HG03432 (cell line): Measurements from ENCODE around the gene GSTM3.
"Not testable (repeated sequence)": the region's sequence is repeated elsewhere in the genome, so short reads cannot be mapped to it uniquely, and the experiment has no call there.

ENCODE experiments used
- ATAC-seq: cut with Tn5 transposase; IDR thresholded peaks from one replicate; pipeline ENCODE4 v1.9.1; 2021; ENCODE audit warnings: mild to moderate bottlenecking, moderate library complexity; ENCODE audit not compliant: unreplicated experiment

GSTM3 gene

DNA sequence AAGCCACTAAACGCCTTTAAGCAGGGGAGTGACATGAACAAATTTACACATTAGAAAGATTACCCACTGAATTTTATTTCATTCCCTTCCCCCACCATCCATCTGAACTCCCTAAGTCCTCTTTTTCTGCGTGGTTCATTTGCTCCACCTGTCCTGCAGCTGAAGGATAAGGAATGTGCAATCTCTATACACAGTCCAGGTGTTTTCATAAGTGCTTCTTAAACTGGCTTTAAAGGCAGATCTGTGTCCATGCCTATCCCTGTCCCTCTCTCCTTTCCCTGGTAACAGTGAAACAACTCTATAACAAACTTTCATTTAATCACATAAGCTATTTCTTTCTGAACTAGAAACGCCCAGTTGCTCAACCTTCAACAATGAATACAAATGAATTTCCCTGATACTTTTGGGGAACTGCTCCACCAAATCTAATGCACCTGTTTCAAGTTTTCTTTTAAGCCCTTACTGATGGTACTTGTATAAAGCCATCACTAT is 8.4 kb downstream of the GSTM3 start:
- ATAC-seq, result no peak

DNA sequence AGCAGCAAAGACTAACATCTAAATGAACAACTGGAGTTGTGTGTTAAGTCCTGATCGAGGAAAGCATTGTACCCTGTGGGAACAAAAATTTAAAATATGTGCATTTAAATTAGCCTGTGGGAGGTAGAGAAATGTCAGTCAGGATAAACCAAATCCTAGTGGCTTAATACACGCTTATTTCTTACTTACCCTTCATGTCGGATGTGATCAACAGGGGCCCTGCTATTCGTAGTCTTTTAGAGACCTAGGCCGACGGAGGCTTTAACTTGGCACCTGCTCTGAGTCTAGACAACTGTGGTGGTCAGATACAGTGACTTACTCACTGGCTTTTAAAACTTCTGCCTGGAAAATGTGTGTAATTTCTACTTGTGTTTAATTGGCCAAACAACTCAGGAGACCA is 10.2 kb downstream of the GSTM3 start:
- no peak for ATAC-seq

DNA sequence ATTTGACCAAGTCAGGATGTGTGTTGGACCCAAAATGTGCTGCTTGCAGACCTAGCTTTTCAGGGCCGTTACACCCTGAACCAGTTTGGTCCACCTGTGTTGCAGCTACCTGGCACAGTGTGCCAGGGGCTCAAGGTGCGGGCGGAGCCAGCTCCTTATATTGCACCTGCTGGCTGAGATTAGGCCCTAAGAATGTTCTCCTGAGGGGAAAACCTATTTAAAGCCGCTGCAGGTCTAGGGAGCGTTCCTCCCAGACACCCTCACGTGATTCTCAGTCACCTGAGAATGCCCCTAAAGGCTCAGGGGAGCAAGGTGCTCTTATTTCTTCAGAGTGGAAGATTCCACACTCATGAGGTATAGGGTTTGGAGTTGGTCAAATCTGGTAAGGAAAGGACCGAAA is 12.0 kb downstream of the GSTM3 start:
- no peak for ATAC-seq

DNA sequence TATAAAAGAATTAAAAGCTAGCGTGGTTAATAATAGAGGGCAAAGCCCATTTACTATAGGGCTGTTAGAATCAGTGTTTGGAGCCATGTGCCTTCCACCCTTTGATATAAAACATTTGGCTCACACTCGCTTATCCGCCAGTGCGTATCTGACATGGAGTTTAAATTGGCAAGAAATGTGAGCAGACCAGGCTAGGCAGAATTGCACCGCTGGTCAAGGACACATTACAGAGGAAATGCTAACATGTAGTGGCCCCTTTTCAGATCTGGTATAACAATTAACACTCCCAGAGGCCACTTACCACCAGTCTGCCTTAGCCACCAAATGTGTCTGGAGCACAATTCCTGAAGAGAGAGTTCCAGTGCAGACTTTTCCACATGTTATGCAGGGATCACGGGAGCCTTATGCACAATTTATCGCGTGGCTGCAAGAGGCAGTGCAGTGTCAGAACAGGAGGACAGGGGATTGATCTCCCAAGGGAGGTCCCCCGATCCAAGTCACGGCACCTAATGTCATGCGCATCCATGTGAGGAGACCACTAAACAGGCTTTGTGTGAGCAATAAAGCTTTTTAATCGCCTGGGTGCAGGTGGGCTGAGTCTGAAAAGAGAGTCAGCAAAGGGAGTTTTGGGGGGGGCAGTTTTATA is 14.0 kb downstream of the GSTM3 start:
- no peak for ATAC-seq

DNA sequence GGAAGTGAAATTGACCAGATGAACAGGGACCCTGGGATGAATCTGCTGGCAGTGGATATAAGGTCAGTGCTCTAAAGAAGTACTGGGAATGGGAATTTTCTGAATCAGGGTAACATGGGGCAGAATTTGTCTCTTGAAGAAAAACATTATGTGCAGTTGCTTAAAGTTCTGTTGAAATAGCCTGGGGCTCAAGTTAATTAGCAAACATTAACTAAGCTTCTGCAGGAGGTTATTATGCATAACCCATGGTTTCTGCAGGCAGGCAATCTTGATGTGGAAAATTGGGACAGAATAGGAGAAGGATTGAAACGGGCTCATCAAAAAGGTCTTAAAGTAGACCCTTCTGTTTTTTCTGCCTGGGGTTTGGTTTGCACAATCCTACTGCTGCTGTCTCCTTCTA is 14.8 kb downstream of the GSTM3 start:
- ATAC-seq, result no peak

DNA sequence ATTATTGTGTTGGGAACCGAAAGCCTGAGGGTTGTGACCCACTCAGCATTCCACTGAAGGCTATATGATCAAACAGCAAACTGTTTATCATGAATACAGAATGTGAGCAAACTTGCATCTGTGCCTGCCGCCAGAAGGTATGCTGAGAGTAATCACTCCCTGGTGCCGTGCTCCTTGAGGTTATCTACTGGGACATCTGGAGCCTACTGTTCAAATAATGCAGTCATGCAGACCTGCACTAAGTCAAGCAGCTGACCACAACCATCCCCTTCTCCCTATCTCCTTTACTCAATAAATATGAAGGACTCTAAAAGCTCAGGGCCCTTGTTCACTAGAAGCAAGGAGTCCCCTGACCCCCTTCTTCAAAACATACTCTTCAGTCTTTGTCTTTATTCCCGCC is 15.3 kb downstream of the GSTM3 start:
- no peak for ATAC-seq

DNA sequence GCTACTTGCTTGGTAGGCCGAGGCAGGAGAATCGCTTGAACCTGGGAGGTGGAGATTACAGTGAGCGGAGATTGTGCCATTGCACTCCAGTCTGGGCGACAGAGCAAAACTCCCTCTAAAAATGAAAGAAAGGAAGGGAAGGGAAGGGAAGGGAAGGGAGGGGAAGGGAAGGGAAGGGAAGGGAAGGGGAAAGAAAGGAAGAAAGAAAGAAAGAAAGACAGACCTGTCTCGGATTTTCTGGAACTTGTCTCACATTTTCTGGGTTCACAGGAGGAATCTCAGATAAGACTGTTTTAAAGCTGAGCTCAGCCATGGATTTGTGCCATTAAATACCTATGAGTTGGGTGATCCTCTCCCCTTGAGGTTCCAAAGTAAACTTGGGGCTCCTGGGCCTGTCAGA is 15.9 kb downstream of the GSTM3 start:
- no peak for ATAC-seq

DNA sequence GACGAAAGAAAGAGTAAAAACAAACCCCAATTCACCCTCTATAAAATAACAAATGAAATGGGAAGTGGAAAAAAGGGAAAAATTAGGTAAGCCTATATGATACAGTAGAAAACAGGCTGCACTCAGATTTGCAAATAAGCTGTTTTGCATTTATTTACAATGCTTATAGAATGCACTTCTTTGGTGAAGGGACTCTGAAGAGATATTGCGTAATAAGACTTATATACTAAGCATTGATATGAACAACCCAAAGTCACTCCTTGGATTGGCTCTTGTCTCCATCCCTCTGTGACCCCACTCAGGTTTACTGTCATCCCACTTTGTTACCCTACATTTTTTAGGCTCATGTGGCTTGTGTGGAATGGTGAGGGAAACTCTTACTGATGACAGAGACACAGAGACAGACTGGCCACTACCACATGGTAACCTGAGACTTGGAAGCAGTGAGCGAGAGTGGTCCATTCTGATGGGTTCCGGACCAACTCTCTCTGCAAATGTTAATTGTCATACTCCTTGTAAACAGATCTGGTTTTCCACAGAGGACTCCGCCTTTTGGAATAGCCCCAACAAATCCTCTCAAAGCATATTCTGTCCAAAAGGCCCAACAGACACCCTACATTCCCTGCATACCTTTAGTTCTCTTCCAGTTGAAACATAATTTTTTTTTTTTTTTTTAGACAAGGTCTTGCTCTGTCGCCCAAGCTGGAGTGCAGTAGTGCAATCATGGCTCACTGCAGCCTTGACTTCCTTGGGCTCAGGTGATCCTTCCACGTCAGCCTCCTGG is 17.7 kb downstream of the GSTM3 start:
- no peak for ATAC-seq

DNA sequence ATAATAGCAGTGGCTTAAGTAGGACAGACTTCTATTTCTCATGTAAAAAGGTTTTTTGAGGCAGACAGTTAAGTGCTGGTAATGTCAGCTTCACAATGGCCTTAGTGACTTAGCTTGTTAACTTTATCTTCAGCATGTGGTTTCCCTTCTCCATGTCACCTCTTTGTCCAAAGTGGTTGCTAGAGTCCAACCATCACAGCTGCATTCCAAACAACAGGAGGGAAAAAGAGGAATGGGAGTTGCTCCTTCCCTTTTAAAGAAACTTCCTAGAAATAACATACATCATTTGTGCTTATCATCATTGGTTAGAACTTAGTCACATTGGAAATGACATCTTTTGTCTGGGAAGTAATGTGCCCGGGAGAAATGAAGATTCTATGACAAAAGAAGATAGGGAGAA is 18.9 kb downstream of the GSTM3 start:
- ATAC-seq, result no peak

DNA sequence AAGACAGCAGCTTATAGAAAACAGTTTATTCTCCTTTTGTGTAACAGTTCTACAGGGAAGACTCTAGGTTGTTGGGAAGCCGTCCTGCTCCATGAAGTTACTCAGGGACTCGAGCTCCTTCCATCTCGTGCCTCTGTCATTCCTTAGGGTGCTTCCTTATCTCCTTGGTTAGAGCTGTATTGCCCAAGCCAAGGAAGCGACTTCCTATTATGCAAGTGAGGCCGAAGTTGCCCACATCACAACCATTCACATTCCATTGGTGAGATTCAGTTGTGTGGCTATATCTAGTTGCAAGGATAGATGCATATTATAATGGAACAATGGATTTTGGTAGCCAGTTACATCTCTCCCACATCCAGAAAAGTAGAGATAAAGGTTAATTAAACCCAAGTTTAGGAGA is 19.8 kb downstream of the GSTM3 start:
- no peak for ATAC-seq

DNA sequence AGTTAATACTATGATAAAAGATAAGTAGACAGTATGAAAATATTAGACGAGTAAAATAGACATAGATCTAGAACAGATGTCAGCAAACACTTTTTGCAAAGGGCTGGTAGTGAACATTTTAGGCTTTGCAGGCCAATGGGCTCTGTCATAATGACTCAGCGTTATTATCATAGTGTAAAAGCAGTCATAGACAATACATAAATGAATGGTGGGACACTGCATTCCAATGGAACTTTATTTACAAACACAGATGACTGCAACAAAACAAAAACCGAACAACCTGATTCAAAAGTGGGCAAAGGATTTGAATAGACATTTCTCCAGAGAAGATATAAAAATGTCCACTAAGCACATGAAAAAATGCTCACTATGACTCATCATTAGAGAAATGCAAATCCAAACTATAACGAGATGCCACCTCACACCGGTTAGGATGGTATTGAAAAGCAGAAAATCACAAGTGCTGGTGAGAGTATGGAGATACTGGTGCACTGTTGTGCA is 21.5 kb downstream of the GSTM3 start:
- peak; percentile 62 for ATAC-seq

DNA sequence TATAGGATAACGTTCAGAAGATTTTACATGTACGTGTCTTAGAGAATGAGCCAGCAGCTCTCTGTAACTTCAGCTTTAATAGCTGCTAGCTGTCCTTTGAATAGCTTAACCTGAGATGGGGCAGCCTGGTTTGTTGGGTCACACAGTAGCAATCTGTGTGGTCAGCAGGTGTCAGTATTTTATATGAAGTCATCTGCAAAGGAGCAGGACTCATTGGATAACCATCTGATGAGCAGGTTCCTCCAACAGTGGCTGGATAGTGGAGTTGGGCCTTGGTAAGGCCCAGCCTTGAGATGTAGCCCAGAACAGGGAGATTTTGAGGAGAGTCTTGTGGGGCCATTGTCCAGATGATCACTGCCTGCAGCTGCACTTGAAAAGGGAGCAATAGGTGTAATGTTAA is 22.3 kb downstream of the GSTM3 start:
- ATAC-seq, result no peak

DNA sequence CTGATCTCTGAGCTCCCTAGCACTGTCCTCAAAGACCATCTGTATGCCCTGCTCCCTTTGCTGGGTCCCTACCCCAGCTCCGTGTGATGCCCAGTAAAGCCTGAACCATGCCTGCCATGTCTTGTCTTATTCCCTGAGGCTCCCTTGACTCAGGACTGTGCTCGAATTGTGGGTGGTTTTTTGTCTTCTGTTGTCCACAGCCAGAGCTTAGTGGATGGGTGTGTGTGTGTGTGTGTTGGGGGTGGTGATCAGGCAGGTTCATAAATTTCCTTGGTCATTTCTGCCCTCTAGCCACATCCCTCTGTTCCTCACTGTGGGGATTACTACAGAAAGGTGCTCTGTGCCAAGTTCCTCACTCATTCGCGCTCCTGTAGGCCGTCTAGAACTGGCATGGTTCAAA is 23.1 kb downstream of the GSTM3 start:
- no peak for ATAC-seq

DNA sequence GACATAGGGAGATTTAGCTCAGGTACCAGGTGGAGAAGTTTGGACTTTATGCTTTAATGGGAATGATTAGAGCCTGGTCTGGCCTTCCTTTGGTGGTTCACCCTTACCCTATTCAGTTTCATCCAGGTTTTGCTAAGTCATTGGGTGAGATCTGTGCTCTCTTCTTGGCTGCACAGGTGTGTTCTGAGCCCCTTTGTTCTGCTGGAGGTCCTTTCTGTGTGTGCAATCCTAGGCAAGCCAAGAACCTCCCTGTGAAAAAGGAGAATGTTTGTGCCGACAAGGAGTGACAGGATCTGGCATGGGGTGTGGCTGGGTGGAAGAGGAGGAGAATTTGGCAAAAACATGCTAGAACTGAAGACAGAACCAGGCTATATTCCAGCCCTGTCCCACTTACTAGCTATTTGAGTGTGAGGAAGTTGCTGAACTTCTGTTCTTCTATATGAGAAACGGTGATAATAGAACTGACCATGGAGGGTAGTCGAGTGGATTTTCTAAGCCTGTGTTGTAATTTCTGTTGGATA is 24.2 kb downstream of the GSTM3 start:
- ATAC-seq, result no peak

DNA sequence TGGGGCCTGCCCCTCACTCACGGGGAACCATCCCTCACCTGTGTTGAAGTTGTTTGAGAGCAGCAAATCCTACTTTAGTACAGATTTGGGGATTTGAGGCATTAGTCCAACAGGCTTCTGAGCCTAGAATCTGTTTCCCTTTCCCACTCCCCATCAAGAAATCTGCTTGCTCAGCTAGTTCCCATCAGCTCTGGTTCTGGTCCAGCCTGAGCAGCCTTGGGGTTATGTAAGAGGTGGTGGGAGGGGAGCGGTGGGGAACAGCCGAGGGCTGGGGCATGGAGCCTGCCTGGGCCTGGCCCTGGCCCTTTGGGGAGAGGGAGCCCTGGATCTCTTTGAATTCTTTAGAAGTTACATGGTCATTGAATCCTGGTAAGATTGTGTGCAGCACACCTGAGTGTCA is 24.7 kb downstream of the GSTM3 start:
- ATAC-seq, result no peak

DNA sequence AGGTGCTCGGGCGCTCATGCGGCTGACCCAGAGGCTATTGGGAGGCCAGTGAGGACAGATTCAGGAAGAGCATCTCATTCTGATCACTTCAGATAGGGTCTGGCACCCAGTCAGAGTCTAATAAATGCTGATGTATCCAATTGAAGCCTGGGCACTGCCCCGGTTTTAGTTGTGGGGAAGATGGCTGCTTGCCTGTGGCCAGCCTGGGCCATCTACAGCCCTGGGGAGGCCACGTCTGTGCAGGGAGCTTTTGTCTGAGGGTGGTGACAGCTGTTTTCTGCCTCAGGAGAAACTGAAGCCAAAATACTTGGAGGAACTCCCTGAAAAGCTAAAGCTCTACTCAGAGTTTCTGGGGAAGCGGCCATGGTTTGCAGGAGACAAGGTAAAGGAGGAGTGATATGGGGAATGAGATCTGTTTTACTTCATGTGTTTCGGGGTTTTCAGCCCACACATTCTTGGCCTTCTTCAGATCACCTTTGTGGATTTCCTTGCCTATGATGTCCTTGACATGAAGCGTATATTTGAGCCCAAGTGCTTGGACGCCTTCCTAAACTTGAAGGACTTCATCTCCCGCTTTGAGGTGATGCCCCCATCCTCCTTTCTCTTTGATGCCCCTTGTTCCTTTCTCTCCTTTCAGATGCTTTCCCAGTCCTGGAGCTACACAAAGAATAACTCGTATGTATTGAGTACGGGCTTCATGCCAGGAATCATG is 26.0 kb downstream of the GSTM3 start:
- ATAC-seq, result no peak

DNA sequence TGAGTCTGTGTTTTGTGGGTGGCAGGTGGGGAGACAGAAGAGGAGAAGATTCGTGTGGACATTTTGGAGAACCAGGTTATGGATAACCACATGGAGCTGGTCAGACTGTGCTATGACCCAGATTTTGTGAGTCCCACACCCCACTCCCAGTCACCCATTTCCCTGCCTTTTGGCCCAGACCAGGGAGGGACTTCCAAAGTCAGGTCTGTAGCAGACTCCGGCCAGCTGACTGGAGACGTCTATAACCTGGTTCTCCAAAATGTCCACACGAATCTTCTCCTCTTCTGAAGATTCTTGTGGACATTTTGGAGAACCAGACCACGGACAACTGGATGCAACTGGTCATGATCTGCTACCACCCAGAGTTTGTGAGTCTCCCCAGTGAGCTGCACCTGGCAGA is 27.2 kb downstream of the GSTM3 start:
- ATAC-seq, result no peak

DNA sequence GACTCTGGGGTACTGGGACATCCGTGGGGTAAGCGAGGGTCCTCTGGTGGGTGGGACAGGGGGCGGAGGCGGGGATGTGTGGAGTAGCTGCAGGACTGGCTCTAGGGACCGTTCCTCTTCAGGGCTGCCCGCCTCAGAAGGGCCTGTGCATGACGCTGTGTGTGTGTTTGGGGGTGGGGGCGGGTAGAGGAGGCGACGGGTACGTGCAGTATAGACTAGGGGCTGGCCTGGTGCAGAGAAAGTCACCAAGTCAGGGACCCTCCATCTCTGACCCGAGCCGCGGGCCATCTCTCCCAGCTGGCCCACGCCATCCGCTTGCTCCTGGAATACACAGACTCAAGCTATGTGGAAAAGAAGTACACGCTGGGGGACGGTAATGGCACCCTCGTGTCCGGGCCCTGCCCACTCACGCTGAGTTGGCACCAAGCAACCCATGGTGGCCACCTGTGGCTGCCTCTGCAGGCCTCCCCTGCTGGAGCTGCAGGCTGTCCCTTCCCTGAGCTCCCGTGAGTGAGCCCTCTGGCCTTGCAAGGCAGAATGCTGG is 28.4 kb downstream of the GSTM3 start:
- no peak for ATAC-seq

DNA sequence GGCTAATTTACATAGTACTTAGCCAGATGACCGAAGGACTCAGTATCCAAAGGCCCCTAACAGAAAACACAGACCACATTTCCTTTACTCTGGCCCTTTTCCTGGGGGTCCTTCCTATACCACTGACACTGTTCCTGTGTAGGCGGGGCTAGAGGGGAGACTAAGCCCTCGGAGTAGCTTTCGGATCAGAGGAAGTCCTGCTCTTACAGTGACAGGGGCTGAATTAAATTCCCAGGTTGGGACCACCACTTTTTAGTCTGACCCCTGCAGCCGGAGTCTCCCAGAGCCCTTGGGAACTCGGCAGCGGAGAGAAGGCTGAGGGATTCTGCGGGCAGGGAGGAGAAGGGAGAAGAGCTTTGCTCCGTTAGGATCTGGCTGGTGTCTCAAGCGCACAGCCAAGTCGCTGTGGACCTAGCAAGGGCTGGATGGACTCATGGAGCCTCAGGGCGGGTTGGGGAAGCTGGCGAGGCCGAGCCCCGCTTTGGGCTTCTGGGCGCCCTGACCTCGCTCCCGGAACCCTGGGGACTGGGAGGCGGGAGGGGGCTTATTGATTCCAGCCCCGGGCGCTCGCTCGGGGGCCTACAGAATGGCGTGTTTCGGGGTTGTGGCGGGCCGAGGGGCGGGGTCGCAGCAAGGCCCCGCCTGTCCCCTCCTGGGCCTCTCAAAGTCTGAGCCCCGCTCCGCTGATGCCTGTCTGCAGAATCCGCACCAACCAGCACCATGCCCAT is 29.1 kb downstream of the GSTM3 start, which contains the start of gene GSTM5:
Gene GSTM5, plus strand, starts transcription at position 659 of the 728 bp plus-strand sequence. Its CDS starts 62 bp downstream, at position 721.
- not testable (repeated sequence) for ATAC-seq

DNA sequence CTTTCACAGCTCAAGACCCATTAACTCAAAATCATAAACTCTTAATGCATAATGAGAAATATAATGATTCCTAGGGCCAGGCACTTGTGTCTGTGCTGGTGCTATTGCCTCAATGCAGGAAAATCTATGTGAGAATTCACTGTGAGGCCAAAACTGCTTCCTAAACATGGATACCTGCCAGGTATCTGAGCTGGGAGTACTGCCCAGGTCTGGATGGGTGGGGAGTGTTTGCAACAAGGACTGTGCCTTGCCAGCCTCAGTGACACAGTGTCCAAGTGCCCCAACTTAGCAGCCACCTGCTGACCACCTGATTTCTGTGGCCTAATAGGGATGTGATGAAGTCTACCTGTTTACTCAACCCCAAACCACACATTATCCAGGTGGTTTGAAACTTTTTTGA is 31.0 kb downstream of the GSTM3 start:
- ATAC-seq, result not testable (repeated sequence)
